Heart right ventricle (tissue), 16 donors: ENCODE measurements around the gene RBMS3. TPM values are rescaled to one million over a fixed set of nuclear protein-coding genes. Genes with fewer than 3 reads are reported as not detected.

Experiments used
- ATAC-seq, 8 donors: fragments of 200-7000 bp; cut with Tn5 transposase; one replicate each; pipeline ENCODE4 v1.9.1; 2020; ENCODE audit warnings: mild to moderate bottlenecking in 8 of 8, moderate library complexity in 8 of 8, moderate number of reproducible peaks in 1 of 8
- DNase-seq, 2 donors: peaks; one replicate each; pipeline ENCODE4 v3.0.0-alpha.2; 2020
- H3K27ac ChIP-seq, 10 donors: fragments of 200-600 bp; sonication (generic) in 2 of 10; one replicate each; pipeline versions ENCODE4 v1.5.0 to v1.8.0; 2020 to 2022; ENCODE audit warnings: mild to moderate bottlenecking in 3 of 10
- H3K27me3 ChIP-seq, 7 donors: fragments of 200-600 bp; one replicate each; pipeline ENCODE4 v1.8.0; 2021 to 2022; ENCODE audit warnings: mild to moderate bottlenecking in 2 of 7
- H3K36me3 ChIP-seq, 9 donors: fragments of 200-600 bp; sonication (generic) in 1 of 9; one replicate each; pipeline versions ENCODE4 v1.5.0 to v1.8.0; 2020 to 2022; ENCODE audit warnings: mild to moderate bottlenecking in 2 of 9
- H3K4me1 ChIP-seq, 9 donors: fragments of 200-600 bp; sonication (generic) in 1 of 9; one replicate each; pipeline versions ENCODE4 v1.5.0 to v1.8.0; 2020 to 2022; ENCODE audit warnings: mild to moderate bottlenecking in 4 of 9
- H3K4me3 ChIP-seq, 10 donors: fragments of 200-600 bp; sonication (generic) in 2 of 10; one replicate each; pipeline versions ENCODE4 v1.5.0 to v1.8.0; 2020 to 2022; ENCODE audit warnings: mild to moderate bottlenecking in 7 of 10, moderate library complexity in 2 of 10
- H3K9me3 ChIP-seq, 11 donors: fragments of 200-600 bp in 10 of 11; sonication (generic) in 2 of 11; one replicate each; pipeline versions ENCODE4 v1.5.0 to v1.8.0; 2013 to 2022; ENCODE audit warnings: mild to moderate bottlenecking in 2 of 11, control low read depth in 1 of 11, moderate library complexity in 1 of 11
- CTCF ChIP-seq, 9 donors: fragments of 200-600 bp; sonication (generic) in 2 of 9; IDR thresholded peaks; one replicate each; pipeline versions ENCODE4 v1.5.0 to v1.8.0; 2021 to 2022; ENCODE audit warnings: antibody characterized with exemption in 9 of 9, mild to moderate bottlenecking in 5 of 9, moderate library complexity in 1 of 9
- WGBS, 2 donors: extraction: QIAGEN DNeasy Blood & Tissue Kit; methylation state at CpG; one replicate each; pipeline ENCODE4 v1.1.7; 2013; ENCODE audit warnings: inconsistent platforms in 1 of 2; 5-methylcytosine and 5-hydroxymethylcytosine counted together
- intact Hi-C, 10 donors: fragments of 100-400 bp; cut with DNase I; formaldehyde crosslinking; loops; one replicate each; pipeline versions ENCODE4 v1.11.1 to v1.14.2; 2022
- polyA plus RNA-seq, 2 donors: library from polyadenylated mRNA; stranded (reverse); fragments of 200-250 nt; gene quantifications; one replicate each; pipeline ENCODE4 v1.2.3, GENCODE V29; 2013
- total RNA-seq, 10 donors: library from RNA; stranded (reverse); fragmentation: NEBNext Ultra II Directional in 3 of 10; extraction: Animal tissue kit (Norgen Biotek cat#: 25700) in 3 of 10; gene quantifications; one replicate each; pipeline versions ENCODE4 v1.2.1 to v1.2.4, GENCODE V29; 2021 to 2023
- donor health status: Arrhythmogenic right ventricular cardiomyopathy.
- donor health status: ischemic (EF 13 %, LVEDD 7.1; RV severe dilation, severe dysfunction).
- donor health status: healthy with polysubstance abuse.
- donor health status: DM: no; HTN: yes; CAD: no.
- donor health status: DM: no; HTN: no; CAD: no.
- donor health status: ischemic (EF 25% LVEDD 6.9; RV normal size, moderate dysfunction).
- donor health status: ischemic (EF 25% LVEDD 5.7; RV mildly dilated, moderate dysfunction).
- donor health status: healthy.
- donor health status: DM: yes; HTN: yes; CAD: no.
- donor health status: Ischemic cardiomyopathy.
- donor health status: ischemic (EF 35%, LVEDD 5.7; RV mildly dilated, moderate dysfunction).
- donor health status: nonischemic (EF 11% LVEDD 7.7; RV severe dilation, severe dysfunction).
- donor health status: DM: yes; HTN: yes; CAD: no.
- donor health status: PGD.
- donor health status: ischemic (EF 29% LVEDD 5.4; RV normal size, mild dysfunction).
- donor health status: nonischemic (EF 23%, LVEDD 6.1; RV moderate dilation, normal function).

The RBMS3 gene
- total and polyA plus RNA-seq, 12 donors: 3.2 to 41.1 (median 26.4) TPM

GRCh38 chr3:29705906-29706844 is 425.3 kb downstream of the RBMS3 start:
- TF ChIP-seq CTCF (IDR thresholded peaks at IDR 0.05): no peak
- H3K9me3 ChIP-seq: peaks cover 0 to 11% (median 0%) of the 10 kb centered on the region in 11 donors
- peaks cover 4 to 47% (median 21%) of the 10 kb centered on the region in 9 donors for H3K4me1 ChIP-seq
- WGBS, 2 donors: 71 to 77% methylated on average over 3 of the region's 3 CpGs
- H3K27ac ChIP-seq: peak overlapping the region in 1 of 10 donors; percentile 5
- peak in 3 of 8 donors; percentile 24 to 49 (median 33) for ATAC-seq
- no peak overlapping the region for H3K4me3 ChIP-seq
- H3K27me3 ChIP-seq: no peaks in the 10 kb centered on the region
- peaks cover 0 to 25% (median 4%) of the 10 kb centered on the region in 9 donors for H3K36me3 ChIP-seq
- intact Hi-C loops: loop anchor here in 1 of 10 donors (5.0 kb wide), 1 partner anchor 424 kb away; the partner anchor contains the start of gene RBMS3
- no peak for DNase-seq

GRCh38 chr3:29708884-29709283 is 428.0 kb downstream of the RBMS3 start:
- Histone ChIP-seq H3K9me3 (no peaks in the 10 kb centered on the region), H3K27me3 (no peaks in the 10 kb centered on the region), H3K36me3 (no peaks in the 10 kb centered on the region), H3K4me1 (peaks cover 4 to 60% (median 29%) of the 10 kb centered on the region in 9 donors), H3K27ac (peak overlapping the region in 6 of 10 donors; percentile 20 to 62 (median 32)), H3K4me3 (no peak overlapping the region)
- ATAC-seq (peak in 6 of 8 donors; percentile 14 to 55 (median 35)), DNase-seq (peak; percentile 11 to 15)
- intact Hi-C loops: loop anchor here in 1 of 10 donors (5.0 kb wide), 1 partner anchor 427 kb away; the partner anchor contains the start of gene RBMS3
- 71 to 74% methylated on average over 8 of the region's 8 CpGs for WGBS, 2 donors
- TF ChIP-seq CTCF (IDR thresholded peaks at IDR 0.05): no peak

GRCh38 chr3:29711255-29711771 is 430.4 kb downstream of the RBMS3 start:
- Histone ChIP-seq H3K27ac (peak overlapping the region in 8 of 10 donors; percentile 3 to 62 (median 49)), H3K36me3 (no peaks in the 10 kb centered on the region), H3K4me3 (no peak overlapping the region), H3K27me3 (no peaks in the 10 kb centered on the region), H3K4me1 (peaks cover 4 to 55% (median 29%) of the 10 kb centered on the region in 9 donors), H3K9me3 (no peaks in the 10 kb centered on the region)
- 37 to 48% methylated on average over 3 of the region's 3 CpGs for WGBS, 2 donors
- intact Hi-C loops: loop anchor here in 1 of 10 donors (5.0 kb wide), 1 partner anchor 36 kb away; no protein-coding TSS in a partner anchor
- TF ChIP-seq CTCF (IDR thresholded peaks at IDR 0.05): no peak
- DNase-seq: peak in 1 of 2 donors; percentile 27
- peak; percentile 62 to 91 (median 73) for ATAC-seq

GRCh38 chr3:29716213-29716612 is 435.3 kb downstream of the RBMS3 start:
- H3K4me1 ChIP-seq: peaks cover 0 to 26% (median 8%) of the 10 kb centered on the region in 9 donors
- no peak overlapping the region for H3K4me3 ChIP-seq
- no peaks in the 10 kb centered on the region for H3K9me3 ChIP-seq
- no peaks in the 10 kb centered on the region for H3K36me3 ChIP-seq
- DNase-seq: no peak
- no peak overlapping the region for H3K27ac ChIP-seq
- 94 to 95% methylated on average over 2 of the region's 2 CpGs for WGBS, 2 donors
- no peaks in the 10 kb centered on the region for H3K27me3 ChIP-seq
- no peak for TF ChIP-seq CTCF (IDR thresholded peaks at IDR 0.05)
- intact Hi-C loops: no loop called here
- ATAC-seq: no peak
